Muscle of arm (tissue), 12 donors: Measurements from ENCODE around the gene TDG. TPM values are rescaled to one million over a fixed set of nuclear protein-coding genes. Genes with fewer than 3 reads are reported as not detected.

Source experiments
- DNase-seq: peaks from one replicate; pipeline ENCODE4 v3.0.0-alpha.2; 2013
- polyA plus RNA-seq, 12 donors: library from polyadenylated mRNA; unstranded; fragments of 120-200 nt; gene quantifications; one replicate each; pipeline ENCODE4 v1.2.1, GENCODE V29; 2013; ENCODE audit not compliant: insufficient read length in 12 of 12

TDG gene
- polyA plus RNA-seq, 12 donors, result 24.4 to 62.3 (median 35.2) TPM; not detected in 1

DNA sequence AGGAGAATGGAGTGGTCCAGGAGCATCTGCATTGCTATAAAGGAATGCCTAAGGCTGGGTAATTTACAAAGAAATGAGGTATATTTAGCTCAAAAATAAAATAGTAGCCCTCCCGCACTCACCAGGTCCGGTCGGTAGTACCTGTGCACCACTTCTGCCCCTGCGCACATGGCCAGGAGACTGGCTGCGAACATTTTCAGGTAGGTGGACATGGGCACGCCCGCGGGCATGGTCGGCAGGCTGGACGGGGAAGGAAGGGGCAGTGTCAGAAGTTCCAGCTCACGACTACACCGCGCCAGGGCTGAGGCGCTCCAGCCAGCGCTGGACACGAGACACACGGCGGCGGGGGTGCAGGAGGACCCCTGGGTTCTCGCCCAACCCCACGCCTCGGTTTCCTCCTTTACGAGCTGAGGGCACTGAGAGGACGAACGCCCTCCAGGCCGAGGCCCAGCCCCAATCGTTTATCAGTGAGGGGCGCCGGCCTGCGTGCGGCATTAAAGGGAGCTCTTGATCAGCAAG lies 9.1 kb upstream of the TDG start:
- no peak for DNase-seq

DNA sequence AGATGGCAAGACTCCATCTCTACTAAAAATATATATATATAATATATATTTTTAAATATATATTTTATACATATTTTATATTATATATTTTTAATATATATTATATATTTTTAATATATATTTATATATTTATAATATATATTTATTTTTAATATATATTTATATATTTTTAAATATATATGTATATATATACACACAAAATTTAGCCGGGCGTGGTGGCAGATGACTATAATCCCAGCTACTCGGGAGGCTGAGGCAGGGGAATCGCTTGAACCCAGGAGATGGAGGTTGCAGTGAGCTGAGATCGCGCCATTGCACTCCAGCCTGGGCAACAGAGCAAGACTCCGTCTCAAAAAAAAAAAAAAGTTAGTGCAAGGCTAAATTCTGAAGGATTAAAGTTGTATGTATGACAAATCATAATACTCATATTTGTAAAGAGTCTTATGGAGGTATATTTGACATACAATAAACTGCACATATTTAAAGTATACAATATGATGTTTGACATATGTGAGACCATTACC lies 7.7 kb upstream of the TDG start:
- DNase-seq, result no peak

DNA sequence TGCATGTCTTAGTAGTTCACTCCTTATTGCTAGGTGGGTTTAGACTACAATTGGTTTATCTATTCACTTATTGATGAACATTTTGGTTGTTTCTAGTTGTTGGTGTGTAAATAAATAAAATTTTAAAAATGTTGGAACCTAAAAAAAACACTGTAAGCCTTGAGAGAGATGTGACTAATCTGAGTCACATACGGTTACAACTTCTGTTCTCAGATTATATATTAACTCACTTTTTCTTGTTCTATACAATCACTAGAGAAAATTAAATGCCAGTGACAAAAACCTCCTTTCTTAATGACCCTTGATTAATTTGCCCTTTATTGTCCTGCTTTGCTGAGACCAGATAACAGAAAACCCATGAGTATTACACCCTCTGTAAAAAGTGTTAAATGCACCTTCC lies 7.1 kb upstream of the TDG start:
- no peak for DNase-seq

DNA sequence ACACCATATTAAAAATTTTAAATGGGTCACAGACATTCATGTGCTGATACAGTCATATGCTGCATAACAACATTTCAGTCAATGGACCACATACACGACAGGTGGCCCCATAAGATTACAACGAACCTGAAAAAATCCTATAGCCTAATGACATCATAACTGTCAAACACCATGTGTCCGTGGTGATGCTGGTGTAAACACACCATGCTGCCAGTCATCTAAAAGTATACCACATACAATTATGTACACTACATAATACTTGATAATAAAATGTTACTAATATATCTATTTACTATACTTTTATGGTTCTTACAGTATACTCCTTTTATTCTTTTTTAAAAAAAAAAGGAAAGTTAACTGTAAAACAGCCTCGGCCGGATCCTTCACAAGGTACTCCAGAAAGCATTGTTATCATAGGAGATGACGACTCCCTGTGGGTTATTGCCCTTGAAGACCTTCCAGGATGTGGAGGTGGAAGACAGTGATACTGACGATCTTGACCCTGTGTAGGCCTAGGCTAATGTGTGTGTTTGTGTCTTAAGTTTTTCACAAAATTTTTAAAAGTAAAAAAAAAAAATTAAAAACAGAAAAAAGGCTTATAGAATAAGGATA lies 5.0 kb upstream of the TDG start:
- DNase-seq, result no peak

DNA sequence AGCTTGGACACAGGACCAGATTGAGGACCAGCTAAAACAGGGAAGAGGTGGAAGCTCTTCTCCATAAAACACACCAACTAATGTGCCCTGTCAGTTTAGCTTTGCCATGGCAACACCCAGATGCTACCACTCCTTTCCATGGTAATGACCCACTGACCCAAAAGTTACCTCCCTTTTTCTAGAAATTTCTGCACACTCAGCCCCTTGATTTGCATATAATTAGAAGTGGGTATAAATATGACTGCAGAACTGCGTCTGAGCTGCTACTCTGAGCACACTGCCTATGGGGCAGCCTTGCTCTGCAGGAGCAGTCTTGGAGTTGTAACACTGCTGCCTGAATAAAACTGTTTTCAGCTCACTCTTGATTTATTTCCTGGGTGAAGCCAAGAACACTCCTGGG lies 3.2 kb upstream of the TDG start:
- DNase-seq, result no peak

DNA sequence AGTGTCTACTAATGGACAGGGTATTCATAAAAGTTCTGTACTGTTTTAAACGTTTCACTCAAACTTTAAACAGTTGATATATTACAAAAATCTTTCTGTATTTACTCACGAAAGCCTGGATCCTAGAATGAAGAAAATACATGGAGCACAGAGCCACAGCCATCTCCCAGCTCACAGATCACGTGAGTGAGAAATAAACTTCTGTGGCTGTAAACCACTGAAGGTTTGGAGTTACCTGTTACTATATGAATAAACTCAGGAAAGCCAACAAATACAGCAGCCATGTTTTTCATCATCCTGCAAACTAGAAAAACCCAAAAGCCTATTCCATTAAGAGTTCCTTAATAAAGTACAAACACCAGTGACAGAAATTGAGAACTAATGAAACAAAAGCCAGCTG lies 867 bp upstream of the TDG start:
- DNase-seq, result peak; percentile 6

DNA sequence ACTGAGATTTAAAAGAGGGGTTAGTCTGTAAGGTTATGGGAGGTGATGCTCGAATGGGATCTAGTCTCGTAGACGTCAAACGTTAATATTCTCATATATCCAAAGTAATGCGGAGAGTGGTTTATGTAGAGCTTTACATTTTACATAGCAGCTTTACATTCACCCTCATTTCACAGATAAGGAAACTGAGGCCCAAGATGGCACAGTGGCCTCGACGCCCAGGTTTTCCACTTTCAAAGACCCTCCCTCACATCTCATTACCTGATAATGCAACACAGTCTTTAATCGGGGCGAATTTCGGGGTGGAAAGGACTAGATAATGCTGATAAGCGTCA lies 450 bp upstream of the TDG start:
- no peak for DNase-seq

DNA sequence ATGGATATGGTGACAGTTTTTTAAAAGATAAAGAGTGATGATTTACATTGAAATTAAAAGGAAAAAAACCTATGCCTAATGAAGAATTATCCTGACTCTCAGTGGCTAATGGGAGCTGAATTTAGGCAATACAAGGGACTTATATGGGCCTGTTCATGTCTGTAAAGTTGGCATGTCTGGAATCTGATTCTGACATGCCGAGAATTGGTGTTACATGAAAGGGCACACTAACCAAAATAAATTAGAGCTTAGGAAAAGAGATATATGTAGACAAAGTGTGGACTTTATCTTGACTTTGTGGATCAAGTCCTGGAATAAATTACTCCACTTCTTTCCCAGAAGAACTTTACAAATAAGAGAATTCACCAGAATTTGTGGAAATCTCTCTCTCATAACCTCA lies 1.1 kb downstream of the TDG start:
- no peak for DNase-seq

DNA sequence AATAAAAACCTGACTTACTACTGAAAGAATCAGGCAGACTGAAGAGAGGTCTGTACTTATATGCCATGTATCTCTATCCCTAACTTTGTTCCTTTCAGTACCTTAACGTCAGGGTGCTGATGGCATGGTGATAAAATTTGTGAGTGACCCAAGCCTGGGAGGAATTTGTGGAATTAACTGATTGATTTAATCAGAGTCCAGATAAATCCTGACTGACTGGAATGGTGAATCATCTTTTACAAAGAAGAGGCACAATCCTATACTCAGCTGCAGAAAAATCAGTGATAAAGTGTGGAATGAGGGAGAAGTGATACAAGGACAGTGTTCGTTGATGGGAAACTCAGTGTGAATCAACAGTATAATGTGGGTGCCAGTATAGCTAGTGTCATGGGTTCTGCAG lies 3.7 kb downstream of the TDG start:
- DNase-seq, result no peak

DNA sequence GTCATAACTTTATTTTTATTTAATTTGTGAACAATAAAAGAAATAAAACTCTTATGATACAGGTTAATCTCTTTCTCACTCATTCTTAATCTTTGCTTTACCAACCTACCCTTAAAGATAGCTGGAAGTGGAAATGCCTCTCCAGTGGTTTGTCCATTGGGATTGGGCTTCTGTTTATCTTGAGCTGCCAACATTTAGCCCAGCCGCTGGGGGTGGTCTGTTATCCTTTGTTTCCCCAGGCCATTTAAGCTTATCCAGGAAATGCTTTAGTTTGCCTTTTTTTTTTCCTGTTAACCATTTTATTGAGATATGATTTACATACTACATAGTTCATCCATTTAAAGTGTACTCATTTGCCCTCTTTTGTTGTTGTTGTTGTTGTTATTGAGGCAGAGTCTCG lies 8.2 kb downstream of the TDG start:
- no peak for DNase-seq

DNA sequence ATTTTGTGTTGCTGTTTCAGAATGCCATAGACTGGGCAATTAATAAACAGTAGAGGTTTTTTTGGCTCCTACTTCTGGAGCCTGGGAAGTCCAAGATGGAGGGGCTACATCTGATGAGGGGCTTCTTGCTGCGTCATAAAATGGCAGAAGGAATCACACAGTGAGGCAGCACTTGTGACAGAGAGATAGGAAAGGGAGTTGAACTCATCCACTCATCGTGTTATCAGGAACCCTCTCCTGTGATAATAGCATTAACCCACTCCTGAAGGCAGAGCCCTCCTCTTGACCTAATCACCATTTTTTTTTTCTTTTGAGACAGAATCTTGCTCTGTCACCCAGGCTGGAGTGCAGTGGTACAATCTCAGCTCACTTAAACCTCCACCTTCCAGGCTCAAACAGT lies 9.7 kb downstream of the TDG start:
- no peak for DNase-seq

DNA sequence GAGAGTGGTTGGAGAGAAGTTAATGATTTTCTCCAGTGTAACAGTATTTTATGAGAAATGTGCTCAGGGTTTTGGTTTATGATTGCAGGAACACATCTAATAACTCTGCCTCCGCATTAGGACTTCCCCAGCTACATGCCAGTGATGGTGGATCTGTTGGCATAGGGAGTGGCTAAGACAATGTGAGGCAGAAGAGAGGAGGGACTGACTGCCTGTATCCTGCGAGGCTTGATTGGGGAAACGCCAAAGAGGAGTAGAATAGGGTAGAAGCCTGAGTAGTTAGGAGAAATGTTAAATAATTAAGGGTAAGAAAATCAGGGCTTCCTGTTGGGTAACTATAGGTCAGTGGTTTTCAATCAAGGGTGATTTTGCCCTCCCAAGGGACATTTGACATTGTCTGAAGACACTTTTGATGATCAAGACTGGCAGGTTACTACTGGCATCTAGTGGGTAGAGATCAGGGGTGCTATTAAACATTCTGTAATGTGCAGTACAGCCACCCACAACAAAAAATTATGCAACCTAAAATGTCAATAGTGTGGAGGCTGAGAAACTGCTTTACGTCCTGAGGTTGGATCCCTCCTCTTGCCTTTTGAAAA lies 12.8 kb downstream of the TDG start:
- DNase-seq, result no peak

DNA sequence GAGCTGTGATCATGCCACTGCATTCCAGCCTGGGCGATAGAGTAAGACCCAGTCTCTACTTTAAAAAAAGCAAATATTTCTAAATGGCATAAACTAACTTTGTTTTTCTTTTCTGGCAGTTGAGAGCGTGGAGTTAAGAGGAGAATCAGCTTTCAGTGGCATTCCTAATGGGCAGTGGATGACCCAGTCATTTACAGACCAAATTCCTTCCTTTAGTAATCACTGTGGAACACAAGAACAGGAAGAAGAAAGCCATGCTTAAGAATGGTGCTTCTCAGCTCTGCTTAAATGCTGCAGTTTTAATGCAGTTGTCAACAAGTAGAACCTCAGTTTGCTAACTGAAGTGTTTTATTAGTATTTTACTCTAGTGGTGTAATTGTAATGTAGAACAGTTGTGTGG lies 21.2 kb downstream of the TDG start:
- no peak for DNase-seq

DNA sequence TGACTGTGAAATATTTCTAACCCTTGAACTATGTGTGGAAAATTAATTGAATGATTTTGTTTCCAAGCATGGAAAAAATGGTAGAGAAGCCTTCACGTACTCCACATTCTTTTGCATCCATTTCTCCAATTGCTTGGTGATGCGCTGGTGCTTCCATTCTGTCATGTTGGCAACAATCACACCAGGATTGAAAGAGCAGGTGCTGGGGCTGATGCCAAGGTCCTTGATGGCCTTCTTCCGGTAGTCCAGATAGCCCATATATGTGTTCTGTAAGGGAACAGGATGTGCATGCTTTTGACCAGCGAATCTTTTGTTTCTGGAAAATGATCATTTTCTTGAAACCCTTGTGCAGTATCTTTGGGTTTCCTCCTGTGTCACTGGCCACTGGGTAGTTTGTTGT lies 28.6 kb downstream of the TDG start:
- DNase-seq, result peak; percentile 36

DNA sequence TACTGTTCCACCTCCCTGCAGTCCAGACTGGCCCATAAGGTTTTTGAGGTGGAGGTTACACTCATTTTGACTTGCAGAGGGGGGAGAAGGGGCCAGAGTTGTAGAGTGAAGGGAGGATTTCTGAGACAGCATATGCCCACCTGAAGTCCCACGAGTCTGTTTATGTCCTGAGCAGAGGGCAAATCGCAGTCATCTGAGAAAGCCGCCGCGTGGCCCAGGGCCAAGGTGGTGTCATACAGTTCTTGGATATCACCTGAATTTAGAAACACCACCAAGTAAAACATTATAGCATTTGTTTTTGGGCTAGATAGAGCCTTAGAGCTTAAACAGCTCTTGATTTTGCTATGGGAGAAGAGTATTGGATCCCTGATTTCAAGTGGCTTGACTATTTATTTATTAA lies 30.9 kb downstream of the TDG start:
- DNase-seq, result no peak

DNA sequence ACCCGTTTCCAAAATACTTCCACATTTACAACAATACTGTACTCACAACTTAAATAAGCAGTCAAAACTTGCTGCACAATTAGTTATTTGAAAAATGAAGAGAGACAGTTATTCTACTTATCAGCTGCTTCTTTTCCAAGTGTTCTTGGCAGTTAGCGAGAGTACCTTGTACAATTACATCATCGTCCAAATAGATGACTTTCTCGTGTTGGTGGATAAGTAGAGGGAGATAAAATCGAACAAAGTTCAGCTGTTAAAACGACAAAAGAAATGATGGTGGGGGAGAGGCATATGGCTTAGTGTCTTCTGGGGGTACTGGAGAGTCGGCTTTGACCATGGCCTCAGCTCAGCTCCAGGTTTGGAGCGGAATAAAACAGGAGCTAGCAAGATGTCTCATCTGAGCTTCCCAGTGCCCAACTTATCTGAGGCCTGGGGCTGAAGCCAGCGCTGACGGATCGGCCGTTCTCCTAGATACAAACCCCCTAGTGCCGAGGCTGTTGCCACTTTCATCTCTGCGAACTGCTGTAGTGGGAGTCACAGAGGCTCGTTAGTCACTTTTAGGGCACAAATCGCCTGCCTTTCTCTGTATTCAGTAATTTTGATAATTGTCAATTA lies 31.7 kb downstream of the TDG start:
- DNase-seq, result peak; percentile 31

DNA sequence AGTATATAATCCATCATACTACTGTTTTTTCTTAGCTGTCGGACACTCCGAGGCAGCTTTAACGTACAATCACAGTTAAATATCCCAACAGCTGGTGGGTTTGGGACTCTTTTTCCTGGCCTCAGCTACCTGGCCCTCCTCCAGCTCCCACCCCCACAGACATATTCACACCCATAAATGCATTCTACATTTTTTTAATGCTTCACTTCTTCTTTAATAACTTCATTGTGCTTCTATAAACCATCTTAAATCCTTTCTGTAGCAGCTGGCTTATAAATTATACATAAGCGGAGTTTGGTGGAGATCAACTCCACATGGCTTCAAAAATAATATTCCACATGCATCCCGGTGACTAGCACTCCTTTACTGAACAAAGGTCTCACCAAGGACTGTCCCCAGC lies 33.3 kb downstream of the TDG start:
- DNase-seq, result peak; percentile 53

DNA sequence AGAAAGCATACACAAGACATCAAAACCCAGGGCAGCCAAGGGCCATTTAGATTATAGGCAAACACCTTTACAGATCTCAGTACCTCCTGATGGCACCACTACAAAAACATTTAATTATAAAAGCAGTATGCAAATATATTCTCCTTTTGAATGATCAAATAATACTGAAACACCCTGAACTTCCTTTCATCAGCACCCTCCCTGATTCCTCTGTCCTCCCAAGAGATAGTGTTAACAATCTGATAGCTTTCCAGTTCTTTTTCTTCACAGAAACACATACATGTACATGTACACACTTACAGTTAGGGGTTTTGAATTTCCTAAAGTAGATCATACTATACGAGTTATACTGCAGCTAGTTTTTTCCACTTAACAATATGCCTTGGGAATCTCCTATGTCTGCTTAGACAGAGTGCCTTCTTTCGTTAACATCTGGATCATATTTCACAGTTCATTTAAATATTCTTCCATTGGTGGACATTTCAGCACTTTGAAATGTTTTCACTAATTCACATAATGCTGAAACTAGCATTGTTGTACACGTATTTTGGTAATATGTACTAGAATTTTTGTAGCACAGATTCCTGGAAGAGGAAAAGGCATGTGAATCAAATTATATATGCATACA lies 35.2 kb downstream of the TDG start:
- no peak for DNase-seq

DNA sequence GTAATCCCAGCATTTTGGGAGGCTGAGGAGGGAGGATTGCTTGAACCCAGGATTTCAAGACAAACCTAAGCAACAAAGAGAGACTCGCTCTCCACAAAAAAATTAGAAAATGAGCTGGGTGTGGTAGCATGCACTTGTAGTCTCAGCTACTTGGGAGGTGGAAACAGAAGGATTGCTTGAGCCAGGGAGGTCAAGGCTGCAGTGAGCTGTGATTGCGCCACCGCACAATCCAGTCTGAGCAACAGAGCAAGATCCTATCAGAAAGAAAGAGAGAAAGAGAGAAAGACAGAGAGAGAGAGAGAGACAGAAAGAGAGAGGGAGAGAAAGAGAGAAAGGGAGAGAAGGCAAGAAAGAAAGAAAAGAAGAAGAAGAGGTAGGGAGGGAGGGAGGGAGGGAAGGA lies 37.0 kb downstream of the TDG start:
- no peak for DNase-seq

DNA sequence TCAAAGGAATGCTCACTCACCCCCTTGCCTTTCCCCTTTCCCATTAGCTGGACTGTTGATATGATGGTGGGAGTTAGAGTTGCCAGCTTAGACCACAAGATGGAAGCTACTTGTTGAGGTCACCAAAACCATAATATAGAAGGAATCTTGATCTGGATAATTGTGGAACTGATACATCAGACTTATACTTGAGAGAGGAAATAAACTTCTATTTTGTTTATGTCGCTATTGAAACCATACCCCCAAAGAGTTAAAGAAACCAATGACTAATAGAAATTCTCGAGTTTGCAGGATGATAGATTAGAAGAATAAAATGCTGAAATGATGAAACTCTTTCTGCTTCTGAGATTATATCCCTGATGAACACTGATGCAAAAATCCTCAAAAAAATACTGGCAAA lies 37.9 kb downstream of the TDG start:
- no peak for DNase-seq

DNA sequence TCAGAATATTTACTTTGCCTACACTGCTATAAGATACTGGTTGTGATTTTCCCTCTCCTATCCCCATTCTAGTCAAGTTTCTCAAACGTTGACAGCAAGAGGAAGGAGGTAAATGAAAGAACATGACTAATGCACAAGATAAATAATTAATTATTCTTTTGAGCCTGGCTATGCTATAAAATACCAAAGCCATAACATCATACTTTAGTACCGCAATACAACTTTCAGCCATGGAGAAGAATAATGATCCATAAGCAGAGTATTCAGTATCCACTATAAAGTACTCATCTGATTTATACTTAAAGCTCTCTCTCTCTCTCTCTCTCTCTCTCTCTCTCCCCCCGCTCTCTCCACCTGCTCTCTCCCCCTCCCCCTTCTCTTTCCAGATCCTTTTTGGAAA lies 41.3 kb downstream of the TDG start:
- no peak for DNase-seq

DNA sequence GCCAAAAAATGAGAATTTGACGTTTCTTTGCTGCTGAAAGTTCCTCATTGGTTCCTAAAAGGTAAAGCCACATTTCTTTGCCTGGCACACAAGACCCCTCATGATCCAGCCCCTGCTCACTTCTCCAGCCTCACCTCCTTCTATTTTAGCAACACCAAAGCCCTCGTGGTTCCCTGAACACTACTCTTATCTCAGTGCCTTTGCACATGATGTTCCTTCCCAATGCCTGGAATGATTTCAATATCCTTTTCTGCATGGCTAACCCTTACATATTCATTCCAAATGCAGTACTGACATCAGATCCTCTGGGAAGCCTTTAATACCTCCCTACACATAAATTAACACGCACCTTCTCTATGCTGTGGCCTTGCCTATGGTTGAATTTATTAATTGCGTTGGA lies 44.4 kb downstream of the TDG start:
- DNase-seq, result no peak

DNA sequence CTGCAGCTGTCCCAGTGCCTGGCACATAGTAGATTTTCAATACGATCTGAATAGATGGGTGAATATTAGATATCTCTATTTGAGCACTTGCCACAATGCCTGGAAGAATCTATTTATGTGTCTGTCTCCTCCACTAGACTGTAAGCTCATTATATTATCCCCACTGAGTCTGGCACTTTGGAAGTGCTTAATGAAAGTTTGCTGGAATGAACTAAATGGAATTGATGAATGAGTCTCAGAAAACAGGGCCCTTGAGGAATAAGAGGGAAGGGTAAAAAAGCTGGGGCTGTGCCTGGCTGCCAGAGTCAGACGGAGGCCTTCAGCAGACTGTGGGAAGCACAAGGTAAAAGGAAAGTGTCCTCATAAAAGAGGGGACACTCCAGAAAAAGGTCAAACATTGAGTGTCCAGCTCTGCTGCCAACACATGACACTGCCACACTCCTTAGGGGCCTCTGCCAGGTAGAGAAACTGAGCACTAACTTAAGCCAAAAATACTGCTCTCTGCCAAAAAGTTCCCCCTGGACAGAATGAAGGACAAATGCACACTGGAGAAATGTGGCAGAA lies 45.0 kb downstream of the TDG start:
- DNase-seq, result no peak
